Fibroblast of the aortic adventitia (primary cell): ENCODE results near the gene ANKRD13A. TPM values are rescaled to one million over a fixed set of nuclear protein-coding genes. Genes with fewer than 3 reads are reported as not detected.
A peak's percentile ranks its signal among the peaks of the same experiment; 100 is the strongest.

Source experiments
- DNase-seq: peaks from one replicate; pipeline ENCODE4 v3.0.0-alpha.2; 2010; ENCODE audit warnings: low read depth
- H3K4me3 ChIP-seq: 2 replicates; pipeline ENCODE4 v1.5.1; 2011; ENCODE audit warnings: low read depth, mild to moderate bottlenecking, control low read depth, low read length, moderate library complexity
- CTCF ChIP-seq: IDR thresholded peaks from 2 replicates; pipeline ENCODE4 v1.5.1; 2011; ENCODE audit warnings: mild to moderate bottlenecking, low read length, control low read depth, inconsistent platforms; ENCODE audit not compliant: insufficient read depth
- total RNA-seq: library from RNA; depleted of rRNA; stranded (reverse); fragments of >200 nt; gene quantifications from 2 replicates; pipeline ENCODE4 v1.2.3, GENCODE V29; 2012; ENCODE audit warnings: low replicate concordance

ANKRD13A gene
- total RNA-seq, 1 donor: 91.5 TPM

- peak; percentile 93 for DNase-seq
- TF ChIP-seq CTCF: no peak
- H3K4me3 ChIP-seq: no peak overlapping the region
These were observed 35.3 kb upstream of the ANKRD13A start for GRCh38 chr12:109963743-109964429.

- H3K4me3 ChIP-seq: no peak overlapping the region
- TF ChIP-seq CTCF: no peak
- DNase-seq: no peak
These were observed 32.7 kb upstream of the ANKRD13A start for GRCh38 chr12:109966546-109966945.

GRCh38 chr12:109967383-109968031 is 31.7 kb upstream of the ANKRD13A start:
- no peak overlapping the region for H3K4me3 ChIP-seq
- TF ChIP-seq CTCF: no peak
- DNase-seq: no peak

- H3K4me3 ChIP-seq: no peak overlapping the region
- DNase-seq: no peak
- TF ChIP-seq CTCF: no peak
These were observed 31.2 kb upstream of the ANKRD13A start for GRCh38 chr12:109968032-109968420.

- no peak for DNase-seq
- H3K4me3 ChIP-seq: no peak overlapping the region
These were observed 30.4 kb upstream of the ANKRD13A start for GRCh38 chr12:109968801-109969200.

GRCh38 chr12:109972821-109973220 is 26.4 kb upstream of the ANKRD13A start:
- no peak overlapping the region for H3K4me3 ChIP-seq
- TF ChIP-seq CTCF: no peak
- no peak for DNase-seq

More at GRCh38 chr12:109968801-109969200, 30.4 kb upstream of the ANKRD13A start:
- no peak for TF ChIP-seq CTCF
